MCF 10A (cell line): ENCODE results near the gene PDE9A. TPM values are rescaled to one million over a fixed set of nuclear protein-coding genes. Genes with fewer than 3 reads are reported as not detected.

Source experiments
- BruUV-seq: library from RNA; stranded (reverse); fragments of 400-500 nt; replicated peaks from 2 replicates; lab custom pipeline; 2021; lab: Mats Ljungman, UMichigan
- CTCF ChIA-PET: fragments of 300-600 bp; sonication (Branson Sonifier 250); formaldehyde crosslinking; extraction: SDS; loops from one replicate; lab custom pipeline; 2021; ENCODE audit warnings: antibody characterized with exemption, inconsistent platforms; lab: Yijun Ruan, JAX
- POLR2A ChIA-PET: fragments of 300-600, 350-650 bp; sonication (Branson Sonifier 250); formaldehyde crosslinking; extraction: SDS; loops from one replicate; lab custom pipeline; 2020; ENCODE audit warnings: antibody characterized with exemption, inconsistent platforms; lab: Yijun Ruan, JAX
- DNase-seq: peaks from one replicate; pipeline ENCODE4 v3.0.0-alpha.2; 2018; ENCODE audit not compliant: unreplicated experiment
- H3K27ac Mint-ChIP-seq: one replicate; pipeline ENCODE4 v1.8.0; 2022; ENCODE audit warnings: mild to moderate bottlenecking, low read depth, mixed read lengths; ENCODE audit not compliant: unreplicated experiment
- H3K27me3 Mint-ChIP-seq: one replicate; pipeline ENCODE4 v1.8.0; 2022; ENCODE audit warnings: mixed read lengths; ENCODE audit not compliant: insufficient read depth, unreplicated experiment
- H3K36me3 Mint-ChIP-seq: one replicate; pipeline ENCODE4 v1.8.0; 2022; ENCODE audit warnings: mild to moderate bottlenecking, moderate library complexity, mixed read lengths; ENCODE audit not compliant: insufficient read depth, unreplicated experiment
- H3K4me1 Mint-ChIP-seq: one replicate; pipeline ENCODE4 v1.8.0; 2022; ENCODE audit warnings: mixed read lengths; ENCODE audit not compliant: insufficient read depth, unreplicated experiment
- H3K4me3 Mint-ChIP-seq: one replicate; pipeline ENCODE4 v1.8.0; 2022; ENCODE audit warnings: mild to moderate bottlenecking, moderate library complexity, mixed read lengths; ENCODE audit not compliant: unreplicated experiment
- H3K9me3 Mint-ChIP-seq: one replicate; pipeline ENCODE4 v1.8.0; 2022; ENCODE audit warnings: mixed read lengths; ENCODE audit not compliant: unreplicated experiment
- CTCF ChIP-seq: fragments of 200-600 bp; IDR thresholded peaks from one replicate; pipeline ENCODE4 v1.8.0; 2022; ENCODE audit warnings: antibody characterized with exemption, mild to moderate bottlenecking; ENCODE audit not compliant: unreplicated experiment
- intact Hi-C: fragments of 100-400 bp; cut with micrococcal nuclease; formaldehyde crosslinking; loops from 2 replicates; pipeline ENCODE4 v1.14.1; 2022
- total RNA-seq: library from RNA; stranded (reverse); gene quantifications from 2 replicates; pipeline ENCODE4 v1.2.3, GENCODE V29; 2022

PDE9A gene
- total RNA-seq, 1 experiment from 2014 or later, result not detected

GRCh38 chr21:42616446-42616845 is 37.0 kb upstream of the PDE9A start:
- intact Hi-C loops, result no loop called here
- ChIA-PET CTCF (no interaction called here), POLR2A (no interaction called here)
- H3K27me3 Mint-ChIP-seq, result peaks cover 28% of the 10 kb centered on the region
- BruUV-seq, result no TSS peak
- no peaks in the 10 kb centered on the region for H3K9me3 Mint-ChIP-seq
- no peaks in the 10 kb centered on the region for H3K4me1 Mint-ChIP-seq
- no peak overlapping the region for H3K27ac Mint-ChIP-seq
- DNase-seq, result no peak
- no peak for TF ChIP-seq CTCF
- H3K36me3 Mint-ChIP-seq, result no peaks in the 10 kb centered on the region
- H3K4me3 Mint-ChIP-seq, result no peak overlapping the region

DNA sequence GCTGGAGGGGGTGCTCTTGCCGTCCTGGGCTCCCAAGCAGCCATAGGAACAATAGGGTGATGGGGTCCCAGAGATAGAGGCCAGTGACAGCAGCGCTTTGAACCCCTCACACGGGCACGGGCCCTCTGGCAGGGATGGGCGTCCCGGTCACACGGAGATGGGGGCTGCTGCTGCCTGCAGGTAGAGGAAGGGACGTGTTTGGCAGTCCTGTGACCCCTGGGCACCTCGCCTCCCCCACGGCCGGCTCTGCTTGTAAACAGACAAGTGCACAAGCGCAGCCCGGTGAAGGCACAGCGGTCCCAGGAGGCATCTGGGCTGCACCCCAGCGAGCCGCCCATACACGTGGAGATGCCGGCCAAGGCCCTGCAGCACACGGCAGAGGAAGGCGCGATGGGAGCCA is 36.5 kb upstream of the PDE9A start:
- Mint-ChIP-seq H3K4me1 (no peaks in the 10 kb centered on the region), H3K27me3 (peaks cover 33% of the 10 kb centered on the region), H3K4me3 (no peak overlapping the region), H3K36me3 (peaks cover 4% of the 10 kb centered on the region), H3K27ac (no peak overlapping the region), H3K9me3 (no peaks in the 10 kb centered on the region)
- ChIA-PET POLR2A (interaction anchor here (1.3 kb wide), 1 partner anchor 20 kb away, joined by 3 read pairs; no protein-coding TSS in a partner anchor), CTCF (no interaction called here)
- intact Hi-C loops, result no loop called here
- no TSS peak for BruUV-seq
- no peak for DNase-seq
- TF ChIP-seq CTCF, result no peak

- POLR2A ChIA-PET, result interaction anchor here (1.3 kb wide), 1 partner anchor 19 kb away, joined by 3 read pairs; no protein-coding TSS in a partner anchor
- TF ChIP-seq CTCF, result no peak
- Mint-ChIP-seq H3K36me3 (peaks cover 6% of the 10 kb centered on the region), H3K4me3 (no peak overlapping the region), H3K27me3 (peaks cover 38% of the 10 kb centered on the region), H3K9me3 (no peaks in the 10 kb centered on the region), H3K4me1 (no peaks in the 10 kb centered on the region), H3K27ac (no peak overlapping the region)
- no TSS peak for BruUV-seq
- CTCF ChIA-PET, result no interaction called here
- intact Hi-C loops, result no loop called here
- DNase-seq, result no peak
Observed at GRCh38 chr21:42617486-42617885, 35.9 kb upstream of the PDE9A start.

DNA sequence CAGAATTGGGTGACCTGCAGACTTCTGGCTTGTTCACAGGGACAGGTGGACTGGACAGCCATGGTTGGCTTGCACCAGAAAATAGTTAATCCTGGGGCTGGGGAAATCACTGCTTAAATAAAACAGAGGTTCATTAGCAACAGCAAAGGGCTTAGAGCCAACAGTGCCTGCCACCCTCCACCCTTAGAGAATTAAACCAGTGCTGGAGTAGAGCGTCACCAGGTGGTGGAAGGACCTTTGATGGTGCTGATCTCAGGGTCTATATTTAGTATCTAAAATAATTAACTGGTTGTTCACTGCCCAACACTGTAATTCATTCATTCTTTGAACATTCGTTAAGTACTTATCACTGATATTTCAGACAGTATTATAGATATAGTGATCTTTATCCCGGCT is 34.7 kb upstream of the PDE9A start:
- no TSS peak for BruUV-seq
- Mint-ChIP-seq H3K4me1 (no peaks in the 10 kb centered on the region), H3K36me3 (peaks cover 6% of the 10 kb centered on the region), H3K27ac (no peak overlapping the region), H3K9me3 (no peaks in the 10 kb centered on the region), H3K4me3 (no peak overlapping the region), H3K27me3 (peaks cover 43% of the 10 kb centered on the region)
- CTCF ChIA-PET, result no interaction called here
- POLR2A ChIA-PET, result interaction anchor here (0.9 kb wide), 1 partner anchor 18 kb away, joined by 3 read pairs; no protein-coding TSS in a partner anchor
- TF ChIP-seq CTCF, result no peak
- DNase-seq, result no peak
- intact Hi-C loops, result no loop called here
